ENCODE data around the gene GMEB2.
"Not testable (repeated sequence)": the region's sequence is repeated elsewhere in the genome, so short reads cannot be mapped to it uniquely, and the experiment has no call there.

Gene GMEB2

GRCh38 chr20:63610581-63611435 is 16.1 kb downstream of the GMEB2 start:
- DNase-seq: no peak

- no peak for DNase-seq
Observed at GRCh38 chr20:63606686-63607085, 20.2 kb downstream of the GMEB2 start.

GRCh38 chr20:63602321-63602720 is 24.6 kb downstream of the GMEB2 start:
- DNase-seq: no peak

- not testable (repeated sequence) for DNase-seq
Observed at GRCh38 chr20:63601679-63602078, 25.2 kb downstream of the GMEB2 start.

- no peak for DNase-seq
Observed at GRCh38 chr20:63599396-63600050, 27.4 kb downstream of the GMEB2 start.

GRCh38 chr20:63598479-63599395 is 28.2 kb downstream of the GMEB2 start:
- no peak for DNase-seq

GRCh38 chr20:63597651-63598478 is 29.0 kb downstream of the GMEB2 start:
- no peak for DNase-seq

GRCh38 chr20:63596423-63596822 is 30.5 kb downstream of the GMEB2 start:
- DNase-seq: no peak

GRCh38 chr20:63595416-63596127 is 31.3 kb downstream of the GMEB2 start:
- DNase-seq: no peak

GRCh38 chr20:63594043-63594561 is 32.8 kb downstream of the GMEB2 start:
- DNase-seq: no peak

GRCh38 chr20:63592661-63593060 is 34.2 kb downstream of the GMEB2 start:
- no peak for DNase-seq

GRCh38 chr20:63591786-63592355 is 35.0 kb downstream of the GMEB2 start:
- no peak for DNase-seq

GRCh38 chr20:63591147-63591533 is 35.8 kb downstream of the GMEB2 start:
- no peak for DNase-seq

GRCh38 chr20:63590218-63591146 is 36.4 kb downstream of the GMEB2 start:
- DNase-seq: no peak

GRCh38 chr20:63589261-63590217 is 37.4 kb downstream of the GMEB2 start:
- no peak for DNase-seq

GRCh38 chr20:63588641-63589041 is 38.3 kb downstream of the GMEB2 start:
- no peak for DNase-seq

- no peak for DNase-seq
Observed at GRCh38 chr20:63587776-63588591, 38.9 kb downstream of the GMEB2 start.

- DNase-seq: no peak
Observed at GRCh38 chr20:63587256-63587655, 39.6 kb downstream of the GMEB2 start.

All from NCI-H446 (cell line).